ENCODE results near the gene ASPRV1. TPM values are rescaled to one million over a fixed set of nuclear protein-coding genes. Genes with fewer than 3 reads are reported as not detected.

ASPRV1 gene
- total RNA-seq, 1 experiment from 2014 or later = 1.3 TPM

DNA sequence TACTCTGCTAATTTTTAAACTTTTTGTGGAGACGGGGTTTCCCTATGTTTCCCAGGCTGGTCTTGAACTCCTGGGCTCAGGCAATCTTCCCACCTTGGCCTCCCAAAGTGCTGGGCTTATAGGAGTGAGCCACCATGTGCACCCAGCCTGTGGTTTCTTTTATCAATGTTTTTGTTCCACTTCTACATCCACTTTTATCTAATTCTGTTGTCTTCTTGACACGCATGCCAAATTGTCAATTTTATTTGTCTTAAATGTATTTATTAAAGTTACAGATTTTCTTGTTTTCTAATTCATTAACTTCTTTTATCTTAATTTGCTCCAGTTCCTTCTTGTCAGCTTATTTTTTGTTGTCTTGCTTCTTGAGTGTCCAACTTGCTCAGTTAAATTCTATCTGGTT, 43.8 kb upstream of the ASPRV1 start:
- POLR2A ChIA-PET = interaction anchor here (1.3 kb wide), 1 partner anchor 90 kb away, joined by 3 read pairs; the partner anchor contains the start of gene MXD1

More for the DNA sequence above, 43.8 kb upstream of the ASPRV1 start:
- DNase-seq (ENCODE audit: low spot score) (no peak), ATAC-seq (no peak)
- Mint-ChIP-seq H3K27me3 (ENCODE audit: low read depth) (no peaks in the 10 kb centered on the region), H3K27ac (no peak overlapping the region; the same call in 1 of the 2 replicates), H3K4me1 (peaks cover 23% of the 10 kb centered on the region), H3K4me3 (no peak overlapping the region), H3K9me3 (no peaks in the 10 kb centered on the region), H3K36me3 (no peaks in the 10 kb centered on the region)
- CTCF ChIA-PET = interaction anchor here (0.6 to 1.6 kb wide), 6 partner anchors 31 to 125 kb away, joined by 3 to 7 read pairs (median 4); no protein-coding TSS in a partner anchor
- TF ChIP-seq ZNF138 (CRISPR knock-in tag; conservative IDR thresholded peaks at IDR 0.05) = no peak
- TF ChIP-seq NFYB (CRISPR knock-in tag; conservative IDR thresholded peaks at IDR 0.05; ENCODE audit: low read depth) = no peak
- no peak for TF ChIP-seq MXD4 (CRISPR knock-in tag; IDR thresholded peaks at IDR 0.05; ENCODE audit: borderline replicate concordance)
- no peak for TF ChIP-seq JAZF1 (CRISPR knock-in tag; IDR thresholded peaks at IDR 0.05)
- no peak for TF ChIP-seq NR1H2 (CRISPR knock-in tag; IDR thresholded peaks at IDR 0.05)
- TF ChIP-seq MYBL2 (CRISPR knock-in tag; IDR thresholded peaks at IDR 0.05) = no peak
- TF ChIP-seq, protein P1, sequence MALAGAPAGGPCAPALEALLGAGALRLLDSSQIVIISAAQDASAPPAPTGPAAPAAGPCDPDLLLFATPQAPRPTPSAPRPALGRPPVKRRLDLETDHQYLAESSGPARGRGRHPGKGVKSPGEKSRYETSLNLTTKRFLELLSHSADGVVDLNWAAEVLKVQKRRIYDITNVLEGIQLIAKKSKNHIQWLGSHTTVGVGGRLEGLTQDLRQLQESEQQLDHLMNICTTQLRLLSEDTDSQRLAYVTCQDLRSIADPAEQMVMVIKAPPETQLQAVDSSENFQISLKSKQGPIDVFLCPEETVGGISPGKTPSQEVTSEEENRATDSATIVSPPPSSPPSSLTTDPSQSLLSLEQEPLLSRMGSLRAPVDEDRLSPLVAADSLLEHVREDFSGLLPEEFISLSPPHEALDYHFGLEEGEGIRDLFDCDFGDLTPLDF (CRISPR knock-in tag; IDR thresholded peaks at IDR 0.05) = no peak
- no peak for TF ChIP-seq ZMAT4 (CRISPR knock-in tag; IDR thresholded peaks at IDR 0.05)
- no peak for TF ChIP-seq ZNF671 (CRISPR knock-in tag; IDR thresholded peaks at IDR 0.05)
- TF ChIP-seq KAT7 (CRISPR knock-in tag; IDR thresholded peaks at IDR 0.05; ENCODE audit: borderline replicate concordance) = no peak
- TF ChIP-seq USF1 (CRISPR knock-in tag; IDR thresholded peaks at IDR 0.05) = no peak
- TF ChIP-seq NR3C1 (CRISPR knock-in tag; conservative IDR thresholded peaks at IDR 0.05; ENCODE audit: low read depth) = no peak
- TF ChIP-seq, protein P2, sequence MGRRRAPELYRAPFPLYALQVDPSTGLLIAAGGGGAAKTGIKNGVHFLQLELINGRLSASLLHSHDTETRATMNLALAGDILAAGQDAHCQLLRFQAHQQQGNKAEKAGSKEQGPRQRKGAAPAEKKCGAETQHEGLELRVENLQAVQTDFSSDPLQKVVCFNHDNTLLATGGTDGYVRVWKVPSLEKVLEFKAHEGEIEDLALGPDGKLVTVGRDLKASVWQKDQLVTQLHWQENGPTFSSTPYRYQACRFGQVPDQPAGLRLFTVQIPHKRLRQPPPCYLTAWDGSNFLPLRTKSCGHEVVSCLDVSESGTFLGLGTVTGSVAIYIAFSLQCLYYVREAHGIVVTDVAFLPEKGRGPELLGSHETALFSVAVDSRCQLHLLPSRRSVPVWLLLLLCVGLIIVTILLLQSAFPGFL (CRISPR knock-in tag; IDR thresholded peaks at IDR 0.05; ENCODE audit: borderline replicate concordance) = no peak
- no peak for TF ChIP-seq OVOL2 (CRISPR knock-in tag; IDR thresholded peaks at IDR 0.05; ENCODE audit: borderline replicate concordance)
- no peak for TF ChIP-seq ZNF263 (CRISPR knock-in tag; IDR thresholded peaks at IDR 0.05; ENCODE audit: low read depth)
- TF ChIP-seq ERG (CRISPR knock-in tag; IDR thresholded peaks at IDR 0.05) = no peak
- TF ChIP-seq IRF1 (CRISPR knock-in tag; IDR thresholded peaks at IDR 0.05) = no peak
- TF ChIP-seq PRRX2 (CRISPR knock-in tag; IDR thresholded peaks at IDR 0.05) = no peak
- TF ChIP-seq ZNF317 (CRISPR knock-in tag; IDR thresholded peaks at IDR 0.05; ENCODE audit: borderline replicate concordance, low read depth) = no peak
- TF ChIP-seq FOXP4 (CRISPR knock-in tag; IDR thresholded peaks at IDR 0.05) = no peak
